GM21619 (cell line): ENCODE data around the gene LRP1.

Experiments used
- ATAC-seq: cut with Tn5 transposase; IDR thresholded peaks from one replicate; pipeline ENCODE4 v1.9.1; 2021; ENCODE audit not compliant: unreplicated experiment

Gene LRP1

DNA sequence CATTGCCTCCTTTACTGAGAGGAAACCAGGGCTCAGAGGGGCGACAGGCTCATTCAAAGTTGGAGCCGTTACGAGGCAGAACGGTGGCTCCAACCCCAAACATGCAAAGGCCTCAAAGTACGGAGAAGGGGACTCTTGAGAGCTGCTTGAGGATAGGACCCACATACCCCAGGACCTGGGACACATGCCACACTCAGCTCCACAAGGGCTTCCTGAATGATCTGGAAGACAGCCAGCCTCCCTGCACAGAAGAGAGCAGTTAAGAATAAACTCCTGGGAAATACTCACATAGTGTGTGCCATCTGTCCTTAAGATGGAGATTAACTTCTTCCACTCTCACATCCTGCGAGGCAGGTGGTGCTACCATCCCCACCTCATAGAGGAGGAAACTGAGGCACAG is 61.8 kb downstream of the LRP1 start:
- ATAC-seq = no peak

DNA sequence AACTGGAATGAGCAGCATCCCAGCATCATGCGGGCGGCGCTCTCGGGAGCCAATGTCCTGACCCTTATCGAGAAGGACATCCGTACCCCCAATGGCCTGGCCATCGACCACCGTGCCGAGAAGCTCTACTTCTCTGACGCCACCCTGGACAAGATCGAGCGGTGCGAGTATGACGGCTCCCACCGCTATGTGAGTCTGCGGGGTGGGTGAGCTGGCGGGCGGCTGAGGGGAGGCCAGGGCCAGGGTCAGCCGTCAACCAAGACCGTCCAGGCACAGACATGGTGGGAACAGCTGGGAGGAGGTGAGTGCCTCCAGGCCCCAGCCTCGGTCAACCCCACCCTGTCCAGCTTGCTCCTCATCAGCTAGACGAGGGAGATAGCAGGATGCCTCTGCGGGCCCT is 62.5 kb downstream of the LRP1 start:
- no peak for ATAC-seq

DNA sequence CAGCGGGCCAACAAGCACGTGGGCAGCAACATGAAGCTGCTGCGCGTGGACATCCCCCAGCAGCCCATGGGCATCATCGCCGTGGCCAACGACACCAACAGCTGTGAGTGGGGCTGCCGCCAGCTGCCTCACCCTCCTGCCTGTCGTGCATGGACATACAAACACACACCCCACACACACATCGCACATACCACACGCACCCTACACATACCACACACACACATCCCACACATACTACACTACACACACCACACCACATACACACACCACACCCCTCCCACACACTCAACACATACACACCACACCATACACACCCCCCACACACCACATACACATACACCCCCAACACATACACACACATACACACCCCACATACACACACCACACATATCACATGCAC is 63.1 kb downstream of the LRP1 start:
- no peak for ATAC-seq

DNA sequence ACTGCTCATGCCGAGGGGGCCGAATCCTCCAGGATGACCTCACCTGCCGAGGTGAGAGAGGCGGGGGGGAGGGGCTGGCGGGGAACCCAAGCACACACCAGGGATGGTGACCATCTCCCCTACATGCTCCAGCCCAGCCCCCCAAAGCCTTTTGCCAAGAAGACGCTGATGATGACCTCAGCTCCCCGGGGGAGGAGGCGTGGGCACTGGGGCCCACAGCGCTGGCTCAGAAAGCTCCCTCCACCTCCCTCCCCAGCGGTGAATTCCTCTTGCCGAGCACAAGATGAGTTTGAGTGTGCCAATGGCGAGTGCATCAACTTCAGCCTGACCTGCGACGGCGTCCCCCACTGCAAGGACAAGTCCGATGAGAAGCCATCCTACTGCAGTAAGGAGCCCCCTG is 64.6 kb downstream of the LRP1 start:
- no peak for ATAC-seq

DNA sequence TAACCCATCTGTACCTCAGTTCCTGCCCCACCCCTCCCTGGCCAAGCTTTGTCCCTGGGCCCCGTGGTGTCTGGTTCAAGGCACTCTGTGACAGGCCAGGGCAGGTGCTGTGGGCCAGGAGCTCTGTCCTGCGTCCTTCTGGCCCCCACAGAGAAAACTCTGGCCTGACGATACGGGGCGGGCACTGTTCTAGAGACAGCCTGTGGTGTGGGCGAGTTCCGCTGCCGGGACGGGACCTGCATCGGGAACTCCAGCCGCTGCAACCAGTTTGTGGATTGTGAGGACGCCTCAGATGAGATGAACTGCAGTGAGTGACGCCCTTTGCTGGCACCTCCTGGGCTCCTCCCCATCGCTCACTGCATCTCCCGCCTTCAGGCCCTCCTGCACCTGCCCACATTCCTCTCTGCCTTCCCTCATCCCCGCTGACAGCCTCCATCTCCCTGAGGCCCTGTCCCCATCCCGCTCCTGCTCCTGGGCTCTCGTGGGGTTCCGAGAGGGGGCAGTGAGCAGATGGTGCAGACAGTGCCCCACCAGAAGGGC is 65.5 kb downstream of the LRP1 start:
- ATAC-seq = no peak

DNA sequence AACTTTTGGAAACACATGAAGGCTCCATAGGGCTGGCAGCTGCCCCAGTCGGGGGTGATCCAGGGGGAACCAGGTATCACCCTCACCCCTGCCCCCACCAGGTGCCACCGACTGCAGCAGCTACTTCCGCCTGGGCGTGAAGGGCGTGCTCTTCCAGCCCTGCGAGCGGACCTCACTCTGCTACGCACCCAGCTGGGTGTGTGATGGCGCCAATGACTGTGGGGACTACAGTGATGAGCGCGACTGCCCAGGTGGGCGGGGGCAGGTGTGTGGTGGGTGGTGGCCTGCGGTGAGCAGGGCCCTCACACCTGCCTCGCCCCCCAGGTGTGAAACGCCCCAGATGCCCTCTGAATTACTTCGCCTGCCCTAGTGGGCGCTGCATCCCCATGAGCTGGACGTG is 66.0 kb downstream of the LRP1 start:
- ATAC-seq = no peak

DNA sequence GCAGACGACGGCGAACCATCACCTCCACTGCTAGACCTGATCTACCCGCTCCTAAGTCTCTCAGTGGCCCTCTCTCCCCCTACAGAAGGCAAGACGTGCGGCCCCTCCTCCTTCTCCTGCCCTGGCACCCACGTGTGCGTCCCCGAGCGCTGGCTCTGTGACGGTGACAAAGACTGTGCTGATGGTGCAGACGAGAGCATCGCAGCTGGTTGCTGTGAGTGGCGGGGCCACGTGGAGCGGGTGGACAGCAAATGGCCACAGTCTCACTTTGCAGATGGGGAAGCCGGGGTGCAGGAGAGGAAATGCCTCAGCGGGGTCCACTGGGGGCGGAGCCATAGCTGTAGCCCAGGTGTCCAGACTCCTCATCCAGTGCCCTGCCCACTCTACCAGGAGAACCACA is 66.9 kb downstream of the LRP1 start:
- no peak for ATAC-seq

DNA sequence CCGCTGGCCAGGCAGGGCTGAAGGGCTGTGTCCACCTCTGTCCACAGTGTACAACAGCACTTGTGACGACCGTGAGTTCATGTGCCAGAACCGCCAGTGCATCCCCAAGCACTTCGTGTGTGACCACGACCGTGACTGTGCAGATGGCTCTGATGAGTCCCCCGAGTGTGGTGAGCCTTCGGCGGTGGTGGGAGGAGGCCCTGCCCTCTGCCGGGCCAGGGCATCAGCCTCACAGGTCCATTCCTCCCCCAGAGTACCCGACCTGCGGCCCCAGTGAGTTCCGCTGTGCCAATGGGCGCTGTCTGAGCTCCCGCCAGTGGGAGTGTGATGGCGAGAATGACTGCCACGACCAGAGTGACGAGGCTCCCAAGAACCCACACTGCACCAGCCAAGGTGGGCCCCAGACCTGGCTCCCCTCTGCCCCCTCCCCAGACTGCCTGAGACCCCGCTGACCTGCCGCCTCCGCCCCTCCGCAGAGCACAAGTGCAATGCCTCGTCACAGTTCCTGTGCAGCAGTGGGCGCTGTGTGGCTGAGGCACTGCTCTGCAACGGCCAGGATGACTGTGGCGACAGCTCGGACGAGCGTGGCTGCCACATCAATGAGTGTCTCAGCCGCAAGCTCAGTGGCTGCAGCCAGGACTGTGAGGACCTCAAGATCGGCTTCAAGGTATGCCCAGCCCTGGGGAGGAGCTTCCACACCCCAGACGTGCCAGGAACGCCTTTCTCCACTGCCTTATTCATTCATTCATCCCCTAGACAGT is 67.5 kb downstream of the LRP1 start:
- ATAC-seq = no peak

DNA sequence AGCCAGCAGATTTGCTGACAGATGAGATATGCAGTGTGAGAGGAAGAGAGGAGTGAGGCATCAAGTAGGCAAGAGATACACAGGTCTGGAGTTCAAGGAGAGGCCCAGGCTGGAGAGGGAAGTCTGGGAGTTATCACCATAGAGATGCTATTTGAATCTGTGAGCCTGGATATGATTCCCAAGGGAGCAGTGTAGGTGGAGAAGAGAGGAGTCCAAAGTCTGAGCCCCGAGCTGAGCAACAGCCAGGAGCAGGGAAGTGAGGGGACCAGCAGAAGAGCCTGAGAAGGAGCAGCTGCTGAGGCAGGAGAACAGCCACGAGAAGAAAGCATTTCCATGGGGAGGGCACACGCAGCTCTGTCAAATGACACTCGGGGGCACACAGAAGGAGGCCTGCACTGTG is 68.2 kb downstream of the LRP1 start:
- ATAC-seq = no peak

DNA sequence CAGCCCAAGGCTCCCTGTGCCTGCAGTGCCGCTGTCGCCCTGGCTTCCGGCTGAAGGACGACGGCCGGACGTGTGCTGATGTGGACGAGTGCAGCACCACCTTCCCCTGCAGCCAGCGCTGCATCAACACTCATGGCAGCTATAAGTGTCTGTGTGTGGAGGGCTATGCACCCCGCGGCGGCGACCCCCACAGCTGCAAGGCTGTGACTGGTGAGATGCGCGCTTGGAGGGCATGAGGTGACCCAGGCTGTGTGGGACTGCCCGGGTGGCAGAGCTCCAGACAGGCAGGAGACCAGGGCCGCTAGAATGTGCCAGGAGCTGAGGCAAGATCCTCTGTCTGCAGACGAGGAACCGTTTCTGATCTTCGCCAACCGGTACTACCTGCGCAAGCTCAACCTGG is 68.7 kb downstream of the LRP1 start:
- ATAC-seq = no peak

DNA sequence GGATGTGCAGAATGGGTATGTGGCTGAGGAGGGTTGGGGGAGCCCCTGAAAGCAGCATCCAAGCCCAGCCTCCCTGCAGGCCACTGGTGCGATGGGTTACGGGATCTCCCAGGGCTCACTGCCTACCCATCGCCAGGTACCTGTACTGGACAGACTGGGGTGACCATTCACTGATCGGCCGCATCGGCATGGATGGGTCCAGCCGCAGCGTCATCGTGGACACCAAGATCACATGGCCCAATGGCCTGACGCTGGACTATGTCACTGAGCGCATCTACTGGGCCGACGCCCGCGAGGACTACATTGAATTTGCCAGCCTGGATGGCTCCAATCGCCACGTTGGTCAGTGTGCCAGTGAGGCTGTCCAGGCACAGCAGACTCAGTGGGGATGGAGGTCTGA is 70.0 kb downstream of the LRP1 start:
- ATAC-seq = no peak

DNA sequence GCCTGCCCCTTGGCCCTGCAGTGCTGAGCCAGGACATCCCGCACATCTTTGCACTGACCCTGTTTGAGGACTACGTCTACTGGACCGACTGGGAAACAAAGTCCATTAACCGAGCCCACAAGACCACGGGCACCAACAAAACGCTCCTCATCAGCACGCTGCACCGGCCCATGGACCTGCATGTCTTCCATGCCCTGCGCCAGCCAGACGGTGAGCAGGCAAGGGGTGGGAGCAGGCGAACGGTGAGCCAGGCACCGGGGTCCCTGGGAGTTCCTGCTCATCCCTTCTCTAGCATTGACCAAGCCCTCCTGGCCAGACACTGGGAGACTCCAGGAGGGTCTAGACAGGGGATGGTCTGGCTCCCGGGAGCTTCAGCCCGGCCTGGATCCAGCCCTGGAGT is 70.9 kb downstream of the LRP1 start:
- no peak for ATAC-seq

DNA sequence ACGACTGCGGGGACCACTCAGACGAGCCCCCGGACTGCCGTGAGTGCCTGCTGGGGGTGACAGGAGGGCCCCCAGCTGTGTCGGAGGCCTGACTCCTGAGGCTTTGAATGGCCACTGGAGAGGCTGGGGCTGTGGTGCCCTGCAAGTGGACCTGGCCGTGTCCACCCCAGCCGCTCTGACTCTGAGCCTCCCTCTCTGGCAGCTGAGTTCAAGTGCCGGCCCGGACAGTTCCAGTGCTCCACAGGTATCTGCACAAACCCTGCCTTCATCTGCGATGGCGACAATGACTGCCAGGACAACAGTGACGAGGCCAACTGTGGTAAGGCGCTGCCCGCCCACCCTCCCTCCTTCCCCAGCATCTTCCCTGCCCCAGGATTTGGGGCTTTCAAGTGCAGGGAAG is 72.2 kb downstream of the LRP1 start:
- ATAC-seq = no peak

DNA sequence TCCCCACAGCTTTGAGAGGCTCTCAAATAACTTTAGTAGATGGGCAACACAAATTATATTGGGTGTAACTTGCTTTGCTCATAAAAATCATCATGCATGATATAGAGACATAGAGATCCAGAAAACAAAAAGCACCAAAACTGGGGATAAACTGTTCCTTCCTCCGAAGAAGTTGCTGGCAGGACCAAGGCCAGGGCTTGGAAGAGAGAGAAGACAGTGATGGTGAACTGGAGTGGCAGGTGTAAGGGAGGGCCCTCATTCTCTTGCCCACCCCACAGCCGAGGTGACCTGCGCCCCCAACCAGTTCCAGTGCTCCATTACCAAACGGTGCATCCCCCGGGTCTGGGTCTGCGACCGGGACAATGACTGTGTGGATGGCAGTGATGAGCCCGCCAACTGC is 72.9 kb downstream of the LRP1 start:
- no peak for ATAC-seq

DNA sequence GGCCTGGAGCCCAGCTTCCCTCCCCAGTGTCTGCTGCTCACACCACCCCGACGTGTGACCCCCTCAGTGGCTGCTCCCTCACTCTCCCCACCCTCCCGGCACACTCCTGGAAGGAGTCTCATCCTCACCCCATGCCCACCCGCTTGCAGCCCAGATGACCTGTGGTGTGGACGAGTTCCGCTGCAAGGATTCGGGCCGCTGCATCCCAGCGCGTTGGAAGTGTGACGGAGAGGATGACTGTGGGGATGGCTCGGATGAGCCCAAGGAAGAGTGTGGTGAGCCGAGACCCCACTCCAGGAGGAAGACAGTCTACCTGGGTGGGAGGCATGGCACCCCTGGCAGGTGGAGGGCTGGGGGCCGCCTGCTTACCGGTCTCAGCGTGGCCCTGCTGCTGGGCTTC is 73.3 kb downstream of the LRP1 start:
- ATAC-seq = no peak

DNA sequence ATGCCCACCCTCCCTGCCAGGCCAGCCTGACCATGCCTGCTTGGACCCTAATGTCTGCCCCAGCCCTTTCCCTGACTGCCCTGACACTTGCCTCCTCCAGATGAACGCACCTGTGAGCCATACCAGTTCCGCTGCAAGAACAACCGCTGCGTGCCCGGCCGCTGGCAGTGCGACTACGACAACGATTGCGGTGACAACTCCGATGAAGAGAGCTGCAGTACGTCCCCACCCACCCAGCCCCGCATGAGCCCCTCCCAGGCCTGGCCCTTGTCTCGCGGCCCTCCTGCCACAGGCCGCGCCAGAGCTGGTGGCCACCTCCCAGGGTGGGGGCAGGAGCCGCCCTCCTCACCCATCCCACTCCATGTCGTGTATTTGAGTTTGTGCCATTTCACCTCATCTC is 74.0 kb downstream of the LRP1 start:
- ATAC-seq = no peak

DNA sequence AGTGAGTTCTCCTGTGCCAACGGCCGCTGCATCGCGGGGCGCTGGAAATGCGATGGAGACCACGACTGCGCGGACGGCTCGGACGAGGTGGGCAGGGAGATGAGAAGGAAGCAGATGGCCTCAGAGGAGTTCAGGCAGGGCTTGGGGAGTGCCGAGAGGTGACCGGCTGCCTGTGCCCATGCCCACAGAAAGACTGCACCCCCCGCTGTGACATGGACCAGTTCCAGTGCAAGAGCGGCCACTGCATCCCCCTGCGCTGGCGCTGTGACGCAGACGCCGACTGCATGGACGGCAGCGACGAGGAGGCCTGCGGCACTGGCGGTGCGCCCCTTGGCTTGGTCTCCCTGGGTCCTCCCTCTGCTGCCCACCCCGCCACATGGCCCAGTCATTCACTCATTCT is 74.9 kb downstream of the LRP1 start:
- no peak for ATAC-seq

DNA sequence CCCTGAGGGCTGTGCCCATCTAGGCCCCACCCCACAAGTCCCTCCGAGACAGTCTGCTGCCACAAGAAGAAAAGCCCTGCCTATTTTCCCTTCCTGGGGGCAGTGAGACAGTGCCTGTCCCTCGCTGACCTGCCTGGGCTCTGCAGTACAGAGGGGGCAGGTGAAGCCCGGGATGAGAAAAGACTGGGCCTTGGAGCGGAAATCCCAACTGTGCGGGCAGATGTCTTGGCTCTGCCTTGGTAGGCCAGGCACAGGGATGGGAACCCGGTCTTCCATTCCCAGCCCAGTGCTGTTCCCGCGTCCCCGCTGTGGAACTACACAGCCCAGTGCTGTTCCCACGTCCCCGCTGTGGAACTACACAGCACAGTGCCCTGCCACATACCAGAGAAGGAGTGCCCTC is 75.5 kb downstream of the LRP1 start:
- ATAC-seq = no peak

DNA sequence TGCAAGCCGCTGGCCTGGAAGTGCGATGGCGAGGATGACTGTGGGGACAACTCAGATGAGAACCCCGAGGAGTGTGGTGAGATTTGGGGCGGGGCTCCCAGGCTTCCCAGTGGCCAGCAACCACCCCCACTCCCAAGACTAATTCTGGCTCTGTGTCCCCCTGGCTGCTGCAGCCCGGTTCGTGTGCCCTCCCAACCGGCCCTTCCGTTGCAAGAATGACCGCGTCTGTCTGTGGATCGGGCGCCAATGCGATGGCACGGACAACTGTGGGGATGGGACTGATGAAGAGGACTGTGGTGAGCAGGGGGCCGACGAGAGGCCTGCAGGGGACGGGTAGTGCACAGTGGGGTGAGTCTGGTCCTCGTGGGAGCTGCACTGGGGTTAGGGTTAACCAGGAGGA is 76.2 kb downstream of the LRP1 start:
- ATAC-seq = no peak

DNA sequence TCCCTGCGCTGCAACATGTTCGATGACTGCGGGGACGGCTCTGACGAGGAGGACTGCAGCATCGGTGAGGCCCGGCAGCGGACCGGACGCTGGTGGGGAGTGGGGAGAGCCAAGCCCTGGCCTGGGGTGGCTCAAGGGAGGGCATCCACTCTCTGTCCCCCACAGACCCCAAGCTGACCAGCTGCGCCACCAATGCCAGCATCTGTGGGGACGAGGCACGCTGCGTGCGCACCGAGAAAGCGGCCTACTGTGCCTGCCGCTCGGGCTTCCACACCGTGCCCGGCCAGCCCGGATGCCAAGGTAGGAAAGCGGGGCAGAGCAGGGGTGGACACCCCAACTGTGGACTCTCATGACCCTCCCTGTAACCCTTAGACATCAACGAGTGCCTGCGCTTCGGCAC is 76.9 kb downstream of the LRP1 start:
- ATAC-seq = no peak

DNA sequence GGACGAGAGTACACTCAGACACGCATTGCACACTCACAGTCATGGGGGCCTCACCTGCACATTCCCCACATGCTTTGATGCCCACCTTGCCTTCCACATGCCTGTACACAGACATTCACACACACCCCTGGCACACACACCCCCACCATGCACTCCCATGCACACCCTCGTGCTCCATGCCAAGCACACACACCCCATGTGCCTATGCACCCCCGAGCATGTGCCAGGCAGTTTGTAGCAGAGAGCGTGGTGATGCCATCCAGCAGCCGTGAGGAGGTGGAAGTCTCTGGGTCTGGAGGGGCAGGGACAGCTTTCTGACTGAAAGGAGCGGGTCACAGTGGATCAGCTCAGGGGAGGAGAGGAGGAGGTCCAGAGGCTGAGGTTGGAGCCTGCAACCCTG is 77.6 kb downstream of the LRP1 start:
- ATAC-seq = no peak

DNA sequence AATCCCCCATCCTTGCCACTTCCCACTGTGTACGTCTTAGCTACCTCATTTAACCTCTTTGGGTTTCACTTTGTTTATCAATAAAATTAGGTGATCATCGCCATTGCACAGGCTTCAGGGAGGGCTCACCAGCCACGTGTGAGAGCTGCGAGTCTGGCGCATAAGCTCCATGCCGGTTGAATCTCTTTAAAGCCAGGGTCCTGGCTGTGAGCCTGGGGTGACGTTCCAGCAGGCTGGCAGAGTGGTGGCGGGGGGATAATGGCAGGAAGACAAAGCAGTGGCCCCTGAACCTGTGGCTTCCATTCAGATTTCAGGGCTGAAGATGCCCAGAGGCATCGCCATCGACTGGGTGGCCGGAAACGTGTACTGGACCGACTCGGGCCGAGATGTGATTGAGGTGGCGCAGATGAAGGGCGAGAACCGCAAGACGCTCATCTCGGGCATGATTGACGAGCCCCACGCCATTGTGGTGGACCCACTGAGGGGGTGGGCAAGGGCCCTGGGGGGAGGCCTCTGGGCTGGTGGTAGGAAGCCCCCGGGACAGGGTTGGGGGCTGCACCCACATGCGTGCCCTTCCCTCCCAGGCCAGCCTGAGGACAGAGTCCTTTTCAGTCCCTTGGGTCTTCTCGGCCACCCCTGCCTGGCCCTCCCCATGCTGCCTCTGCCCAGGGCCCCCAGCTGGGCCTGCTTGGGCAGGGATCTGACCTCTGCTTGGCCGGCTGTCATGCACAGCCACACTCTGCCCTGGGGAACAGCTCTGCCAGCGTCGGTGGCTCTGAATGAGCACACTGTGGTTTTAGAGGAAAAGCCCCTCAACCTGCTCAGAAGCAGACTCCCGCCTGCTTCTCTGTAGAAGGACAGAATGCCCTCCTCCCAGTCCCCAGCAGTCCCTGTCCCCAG is 79.7 kb downstream of the LRP1 start:
- ATAC-seq = no peak
